NOMO-1 (cell line): ENCODE results near the gene UMPS.
A peak's percentile ranks its signal among the peaks of the same experiment; 100 is the strongest.
"Not testable (repeated sequence)": the region's sequence is repeated elsewhere in the genome, so short reads cannot be mapped to it uniquely, and the experiment has no call there.

ENCODE experiments used
- DNase-seq, 2 experiments: peaks; one replicate each; lab custom pipeline; 2025; ENCODE audit not compliant: unreplicated experiment in 2 of 2; lab: John Stamatoyannopoulos, UW

UMPS gene

DNA sequence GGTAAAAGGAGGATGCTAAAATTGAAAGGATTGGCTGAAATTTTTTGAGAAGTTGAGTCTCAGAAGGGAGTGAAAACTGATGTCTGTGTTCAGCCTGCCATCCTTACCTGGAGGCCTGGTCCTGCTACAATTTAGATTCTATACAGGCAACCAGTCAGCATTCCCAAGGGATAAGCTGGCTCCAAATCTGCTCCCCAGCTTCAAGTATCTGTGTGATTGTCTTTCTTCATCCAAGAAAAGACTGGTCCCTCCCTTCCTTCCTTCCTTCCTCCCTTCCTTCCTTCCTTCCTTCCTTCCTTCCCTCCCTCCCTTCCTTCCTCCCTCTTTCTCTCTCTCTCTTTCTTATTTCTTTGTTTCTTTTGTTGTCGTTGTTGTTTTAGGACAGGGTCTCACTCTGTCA lies 24.7 kb upstream of the UMPS start:
- no peak for DNase-seq

- not testable (repeated sequence) for DNase-seq
These were observed 23.0 kb upstream of the UMPS start for GRCh38 chr3:124707223-124707622.

- DNase-seq, result no peak
These were observed 22.6 kb upstream of the UMPS start for GRCh38 chr3:124707656-124708062.

DNA sequence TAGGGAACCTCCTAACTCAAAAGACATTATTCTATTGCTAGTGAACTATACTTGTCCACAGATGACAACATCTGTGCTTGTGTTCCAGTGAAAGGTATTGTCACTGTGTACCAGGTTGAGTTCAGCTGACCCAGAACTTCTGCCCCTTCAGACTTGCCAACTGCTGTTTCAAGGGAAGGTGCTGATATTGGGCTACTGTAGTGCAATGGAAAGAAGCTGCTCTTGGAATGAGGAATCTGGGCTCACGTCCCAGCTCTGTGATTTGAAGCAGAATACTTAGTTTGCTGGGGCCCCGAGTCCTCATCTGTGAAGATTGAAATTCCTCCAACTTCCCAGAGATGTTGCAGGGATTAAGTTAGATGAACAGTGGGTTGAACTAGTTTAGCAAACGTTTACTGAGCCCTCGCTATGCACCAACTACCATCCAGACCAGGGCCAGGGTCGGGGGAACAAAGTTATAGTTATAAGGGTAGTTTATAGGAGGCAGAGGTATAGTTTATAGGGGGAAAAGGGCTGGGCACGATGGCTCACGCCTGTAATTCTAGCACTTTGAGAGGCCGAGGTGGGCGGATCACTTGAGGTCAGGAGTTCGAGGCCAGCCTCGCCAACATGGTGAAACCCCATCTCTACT lies 15.9 kb upstream of the UMPS start:
- DNase-seq, result no peak

DNA sequence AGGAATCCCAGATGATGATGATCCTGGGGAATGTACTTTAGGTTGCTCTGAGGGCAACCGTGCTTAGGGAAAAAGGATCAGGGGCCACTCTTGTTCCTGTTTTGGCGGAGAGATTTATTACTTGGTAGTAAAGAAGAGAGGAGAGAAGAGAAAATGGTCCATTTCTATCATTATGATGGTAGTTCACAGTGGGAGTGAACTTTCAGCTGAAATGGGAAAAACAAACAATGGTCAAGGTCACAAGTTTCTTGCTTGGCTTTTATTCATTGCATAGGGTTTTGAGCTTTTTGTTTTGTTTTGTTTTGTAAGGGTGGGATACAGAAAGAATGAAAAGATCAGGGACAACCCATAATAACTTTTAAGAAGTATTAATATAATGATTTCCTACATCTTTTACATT lies 7.7 kb upstream of the UMPS start:
- DNase-seq, result no peak

GRCh38 chr3:124730941-124731297 lies 667 bp downstream of the UMPS start:
- no peak for DNase-seq

DNA sequence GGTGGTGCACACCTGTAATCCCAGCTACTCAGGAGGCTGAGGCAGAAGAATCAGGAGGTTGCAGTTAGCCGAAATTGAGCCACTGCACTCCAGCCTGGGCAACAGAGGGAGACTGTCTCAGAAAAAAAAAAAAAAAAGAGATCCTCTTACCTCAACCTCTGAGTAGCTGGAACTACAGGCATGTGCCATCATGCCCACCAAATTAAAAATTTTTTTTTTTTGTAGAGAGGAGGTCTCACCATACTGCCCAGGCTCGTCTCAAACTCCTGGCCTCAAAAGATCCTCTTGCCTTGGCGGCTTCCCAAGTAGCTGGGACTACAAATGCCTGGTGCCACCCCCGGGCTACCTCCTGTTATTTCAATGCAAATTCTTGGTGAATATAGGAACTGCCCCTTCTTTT lies 1.5 kb downstream of the UMPS start:
- DNase-seq, result no peak

DNA sequence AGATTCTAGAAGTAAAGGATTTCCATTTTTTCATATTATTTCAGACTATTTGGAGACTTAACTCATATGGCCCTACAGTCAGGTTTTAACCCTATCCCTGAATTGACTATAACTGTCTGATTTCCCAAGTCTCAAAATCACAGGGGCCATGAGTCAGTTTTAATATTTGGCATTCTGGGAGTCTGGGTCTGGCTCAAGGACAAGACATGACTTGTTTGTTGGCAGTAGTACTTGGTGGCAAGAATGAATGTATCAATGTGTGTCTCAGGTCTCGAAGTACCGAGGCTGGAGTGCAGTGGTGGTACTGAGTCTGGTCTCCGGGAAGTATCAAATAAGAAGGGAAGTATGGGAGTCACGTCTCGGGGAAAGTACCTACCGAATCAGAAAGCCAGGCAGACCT lies 10.8 kb downstream of the UMPS start:
- no peak for DNase-seq

- DNase-seq, result no peak
These were observed 15.5 kb downstream of the UMPS start for GRCh38 chr3:124745756-124746155.

- no peak for DNase-seq
These were observed 17.1 kb downstream of the UMPS start for GRCh38 chr3:124747111-124747981.

DNA sequence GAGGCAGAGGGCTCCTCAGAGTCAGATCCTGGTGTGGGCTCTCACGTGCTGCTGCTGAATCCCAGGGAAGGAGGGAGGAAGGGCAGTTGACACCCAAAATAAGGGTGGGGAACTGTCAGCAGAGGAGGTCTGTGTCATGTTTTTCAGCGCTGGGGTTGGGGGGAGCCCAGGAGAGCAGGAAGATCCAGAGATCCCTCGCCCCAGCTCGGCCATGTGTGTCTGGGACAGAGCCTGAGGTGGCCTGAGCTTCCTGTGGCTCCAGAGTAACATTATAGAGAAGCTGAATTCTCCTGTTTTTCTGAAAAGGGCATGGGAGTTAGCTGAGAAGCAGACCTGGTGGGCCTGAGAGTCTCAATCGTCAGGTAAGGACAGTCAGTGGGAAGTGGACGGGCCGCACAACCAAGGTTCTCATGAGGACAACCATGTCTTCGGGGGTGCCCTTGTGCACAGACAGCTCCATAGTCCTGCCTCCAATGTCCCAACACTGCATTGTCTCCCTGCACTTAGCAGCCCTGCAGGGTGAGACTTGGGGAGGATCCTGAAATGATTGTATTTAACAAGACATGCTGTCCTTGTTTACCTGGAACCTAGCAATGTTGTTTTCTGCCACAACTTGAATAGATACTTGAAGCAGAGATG lies 18.4 kb downstream of the UMPS start:
- DNase-seq, result no peak

GRCh38 chr3:124749877-124750276 lies 19.6 kb downstream of the UMPS start:
- DNase-seq, result not testable (repeated sequence)

DNA sequence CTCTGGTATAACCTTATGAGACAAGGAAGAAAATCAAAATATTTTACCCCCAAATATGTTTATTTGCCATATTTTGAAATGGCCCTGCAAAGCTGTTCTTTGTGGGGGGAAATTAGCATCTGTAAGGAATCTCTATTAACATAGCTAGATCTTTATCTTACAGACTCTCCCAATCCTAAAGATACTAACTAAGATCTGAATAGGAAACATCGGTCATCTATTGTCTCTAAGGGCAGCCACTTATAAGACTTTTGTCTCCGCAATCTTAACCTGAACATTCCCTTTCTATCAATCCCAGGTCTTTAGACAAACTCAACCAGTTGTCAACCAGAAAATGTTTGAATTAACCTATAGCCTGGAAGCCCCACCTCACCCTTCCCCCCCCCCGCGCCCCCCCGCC lies 21.2 kb downstream of the UMPS start:
- no peak for DNase-seq

DNA sequence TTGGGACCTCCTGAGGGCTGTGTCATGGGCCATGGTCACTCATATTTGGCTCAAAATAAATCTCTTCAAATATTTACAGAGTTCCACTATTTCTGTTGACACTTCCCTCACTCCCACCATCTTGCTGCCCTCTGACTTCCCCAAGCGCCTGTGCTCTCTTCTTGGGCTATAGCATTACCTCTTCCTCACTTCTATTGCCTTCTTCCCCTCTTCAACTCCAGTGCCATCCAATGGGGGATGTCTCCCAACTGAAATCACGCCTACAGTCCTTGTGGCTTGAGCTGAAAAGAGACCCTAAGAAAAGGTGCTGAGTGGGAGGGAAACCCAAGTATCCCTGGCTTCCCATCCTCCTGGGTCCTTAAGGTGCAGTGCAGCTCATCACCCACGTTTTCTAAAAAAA lies 21.8 kb downstream of the UMPS start:
- no peak for DNase-seq

DNA sequence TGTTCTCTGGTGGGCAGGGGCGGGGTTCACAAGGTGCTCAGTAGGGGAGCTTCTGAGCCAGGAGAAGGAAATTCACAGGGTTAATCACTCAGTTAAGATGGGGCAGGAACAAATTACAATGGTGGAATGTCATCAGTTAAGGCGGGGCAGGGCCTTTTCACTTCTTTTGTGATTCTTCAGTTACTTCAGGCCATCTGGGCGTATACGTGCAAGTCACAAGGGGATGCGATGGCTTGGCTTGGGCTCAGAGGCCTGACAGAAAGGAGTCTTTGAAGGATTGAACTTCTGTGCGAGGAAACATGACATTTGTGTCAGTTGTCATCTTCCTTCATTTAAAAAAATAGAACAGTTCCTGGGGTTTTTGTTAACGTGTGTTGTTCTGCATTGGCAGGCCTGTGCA lies 27.7 kb downstream of the UMPS start:
- not testable (repeated sequence) for DNase-seq

DNA sequence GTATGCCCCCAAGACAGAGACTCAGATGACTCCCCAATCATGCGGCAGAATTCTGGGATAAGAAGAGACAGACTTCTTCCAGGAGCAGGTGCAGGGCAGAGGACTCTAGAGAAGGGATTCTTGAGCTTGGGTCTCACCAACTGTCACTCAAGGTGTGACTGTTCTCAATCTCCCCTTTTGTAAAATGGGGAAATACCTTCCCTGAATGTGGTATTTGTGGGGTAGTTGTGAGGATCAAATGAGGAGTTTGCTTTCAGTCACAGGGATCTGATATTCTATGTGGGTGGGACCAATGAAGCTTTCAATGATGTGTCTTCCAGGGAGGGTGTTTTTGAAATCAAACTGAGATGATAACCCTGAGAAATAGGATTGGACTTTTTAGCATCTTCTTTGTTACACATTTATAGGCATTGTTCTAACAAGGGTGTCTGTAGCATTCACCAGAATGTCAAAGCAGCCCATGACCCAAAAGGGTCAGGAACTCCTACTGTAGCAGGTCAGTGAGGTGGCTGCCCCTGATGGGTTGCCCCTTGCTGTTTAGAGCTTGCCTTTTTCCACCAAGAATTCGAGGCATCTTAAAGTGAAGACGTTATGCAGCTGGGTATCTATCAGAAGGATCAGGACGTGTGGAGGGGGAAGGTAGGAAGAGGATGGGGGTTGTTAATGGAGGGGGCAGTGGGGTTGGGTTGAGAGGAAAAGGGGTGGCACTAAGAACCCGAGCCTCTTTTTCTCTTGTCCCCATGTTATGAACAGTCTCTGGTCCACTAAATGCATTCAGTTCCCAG lies 28.8 kb downstream of the UMPS start:
- DNase-seq, result no peak

GRCh38 chr3:124759666-124760401 lies 29.6 kb downstream of the UMPS start:
- DNase-seq, result no peak

- no peak for DNase-seq
These were observed 30.3 kb downstream of the UMPS start for GRCh38 chr3:124760601-124761000.

DNA sequence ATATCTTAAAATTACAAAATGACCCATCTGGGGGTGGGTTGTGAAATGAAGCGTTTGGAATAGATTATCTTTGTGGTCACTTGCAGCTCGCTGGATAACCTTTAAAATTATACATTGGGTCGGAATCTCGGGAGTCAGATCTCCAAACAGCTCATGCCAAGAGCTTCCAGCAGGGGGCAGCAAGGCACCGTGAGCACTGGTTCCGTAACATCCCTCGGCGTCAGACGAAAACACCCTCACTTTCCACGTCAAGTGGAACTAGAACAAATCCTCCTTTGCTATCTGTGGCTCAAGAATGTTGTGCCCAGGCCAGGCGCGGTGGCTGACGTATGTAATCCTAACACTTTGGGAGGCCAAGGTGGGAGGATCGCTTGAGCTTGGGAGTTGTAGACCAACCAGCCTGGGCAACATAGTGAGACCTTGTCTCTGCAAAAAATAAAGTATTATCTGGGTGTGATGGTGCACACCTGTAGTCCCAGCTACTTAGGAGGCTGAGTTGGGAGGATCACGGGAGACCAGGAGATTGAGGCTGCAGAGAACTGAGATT lies 31.1 kb downstream of the UMPS start:
- peak; percentile 40 to 66 for DNase-seq
